Measurements from ENCODE around the gene CNTNAP5.
"Not testable (repeated sequence)": the region's sequence is repeated elsewhere in the genome, so short reads cannot be mapped to it uniquely, and the experiment has no call there.

The CNTNAP5 gene

GRCh38 chr2:124328397-124328796 is 303.3 kb downstream of the CNTNAP5 start:
- DNase-seq: no peak

DNA sequence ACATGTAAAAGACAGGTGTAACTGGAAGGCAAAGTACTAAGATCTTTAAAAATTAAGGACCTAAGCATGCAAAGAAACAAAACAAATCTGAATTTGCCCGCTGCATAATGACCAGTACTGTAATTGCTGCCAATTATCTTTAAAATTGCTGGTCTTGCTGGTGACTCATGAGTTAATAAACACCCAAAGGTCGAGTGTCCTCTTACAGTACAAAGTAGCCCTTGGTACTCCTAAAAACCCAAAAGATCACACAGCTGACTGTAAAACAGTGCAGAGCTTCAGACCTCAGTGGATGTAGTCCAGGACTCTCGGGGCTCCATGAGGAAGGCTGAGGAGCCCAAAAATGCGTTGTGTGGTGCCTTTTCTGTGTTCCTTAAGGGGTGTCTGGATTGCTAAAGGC is 308.7 kb downstream of the CNTNAP5 start:
- no peak for DNase-seq

GRCh38 chr2:124335058-124335457 is 310.0 kb downstream of the CNTNAP5 start:
- DNase-seq: no peak

- DNase-seq: peak; percentile 19
These were observed 314.6 kb downstream of the CNTNAP5 start for GRCh38 chr2:124339709-124340108.

DNA sequence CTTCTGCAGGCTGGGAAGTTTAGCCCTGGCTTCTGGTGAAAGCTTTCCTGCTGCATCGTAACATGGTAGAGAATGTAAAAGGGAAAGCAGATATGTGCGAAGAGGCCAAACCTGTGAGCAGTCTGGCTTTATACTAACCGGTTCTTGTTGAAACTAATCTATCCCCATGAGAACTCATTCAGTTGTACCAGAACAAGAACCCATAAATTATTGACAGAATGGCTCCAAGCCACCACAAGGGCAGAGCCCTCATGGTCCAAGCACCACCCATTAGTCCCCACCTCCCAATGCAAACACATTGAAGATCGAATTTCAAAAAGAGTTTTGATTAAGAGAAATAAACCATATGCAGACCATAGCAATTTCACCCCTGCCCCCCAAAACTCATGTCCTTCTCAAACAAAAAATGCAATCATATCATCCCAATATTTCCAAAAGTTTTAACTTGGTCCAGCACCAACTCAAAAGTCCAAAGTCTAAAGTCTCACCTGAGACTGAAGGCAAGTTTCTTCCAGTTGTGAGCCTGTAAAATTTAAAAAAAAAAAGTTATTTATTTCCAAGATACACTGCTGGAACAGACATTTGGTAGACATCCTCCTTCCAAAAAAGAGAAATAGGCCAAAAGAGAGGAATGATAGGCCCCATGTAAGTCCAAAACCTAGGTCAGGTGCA is 318.9 kb downstream of the CNTNAP5 start:
- DNase-seq: no peak

DNA sequence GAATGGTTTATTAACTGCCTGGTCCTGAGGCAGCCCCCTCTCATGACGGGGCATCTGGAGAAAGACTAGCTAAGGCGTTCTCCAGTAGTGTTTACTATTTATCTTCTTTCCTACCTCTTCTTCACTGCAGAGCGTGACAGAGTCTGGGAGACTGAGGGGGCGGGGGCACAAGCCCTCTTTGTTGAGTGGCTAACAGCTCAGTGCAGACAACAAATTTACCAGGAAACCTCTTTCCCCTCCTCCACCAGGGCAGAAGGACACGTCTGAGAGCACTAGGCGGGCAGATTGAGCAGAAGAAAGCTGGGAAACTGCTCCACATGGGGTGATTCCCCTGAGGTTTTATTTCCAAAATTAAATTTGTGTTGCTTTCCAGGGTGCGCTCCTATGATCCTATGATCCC is 322.1 kb downstream of the CNTNAP5 start:
- DNase-seq: no peak

DNA sequence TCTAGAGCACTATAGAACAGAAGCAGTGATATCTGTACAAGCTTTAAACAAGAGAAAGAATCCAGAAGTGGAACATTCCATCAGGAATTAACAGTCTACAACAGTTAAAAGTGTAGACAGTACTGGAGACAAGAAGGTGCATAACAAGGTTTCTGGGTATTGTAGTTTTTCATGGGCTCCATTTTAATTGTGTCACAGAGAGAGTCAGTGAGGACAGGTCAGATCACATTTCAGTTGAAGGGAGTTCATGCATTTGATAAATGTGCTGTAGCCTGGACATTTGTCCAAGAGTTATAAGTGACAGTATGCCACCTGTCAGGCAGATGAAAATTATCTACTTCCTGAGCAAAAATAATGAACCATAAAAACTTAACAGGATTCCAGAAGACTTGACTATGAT is 328.6 kb downstream of the CNTNAP5 start:
- no peak for DNase-seq

- DNase-seq: no peak
These were observed 329.4 kb downstream of the CNTNAP5 start for GRCh38 chr2:124354466-124354865.

DNA sequence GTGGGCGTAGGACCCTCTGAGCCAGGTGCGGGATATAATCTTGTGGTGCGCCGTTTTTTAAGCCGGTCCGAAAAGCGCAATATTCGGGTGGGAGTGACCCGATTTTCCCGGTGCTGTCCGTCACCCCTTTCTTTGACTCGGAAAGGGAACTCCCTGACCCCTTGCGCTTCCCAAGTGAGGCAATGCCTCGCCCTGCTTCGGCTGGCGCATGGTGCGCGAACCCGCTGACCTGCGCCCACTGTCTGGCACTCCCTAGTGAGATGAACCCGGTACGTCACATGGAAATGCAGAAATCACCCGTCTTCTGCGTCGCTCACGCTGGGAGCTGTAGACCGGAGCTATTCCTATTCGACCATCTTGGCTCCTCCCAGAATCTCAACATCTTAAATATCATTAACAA is 336.9 kb downstream of the CNTNAP5 start:
- DNase-seq: not testable (repeated sequence)

GRCh38 chr2:124369181-124369580 is 344.1 kb downstream of the CNTNAP5 start:
- no peak for DNase-seq

GRCh38 chr2:124380221-124380749 is 355.2 kb downstream of the CNTNAP5 start:
- no peak for DNase-seq

- no peak for DNase-seq
These were observed 357.1 kb downstream of the CNTNAP5 start for GRCh38 chr2:124382067-124382618.

DNA sequence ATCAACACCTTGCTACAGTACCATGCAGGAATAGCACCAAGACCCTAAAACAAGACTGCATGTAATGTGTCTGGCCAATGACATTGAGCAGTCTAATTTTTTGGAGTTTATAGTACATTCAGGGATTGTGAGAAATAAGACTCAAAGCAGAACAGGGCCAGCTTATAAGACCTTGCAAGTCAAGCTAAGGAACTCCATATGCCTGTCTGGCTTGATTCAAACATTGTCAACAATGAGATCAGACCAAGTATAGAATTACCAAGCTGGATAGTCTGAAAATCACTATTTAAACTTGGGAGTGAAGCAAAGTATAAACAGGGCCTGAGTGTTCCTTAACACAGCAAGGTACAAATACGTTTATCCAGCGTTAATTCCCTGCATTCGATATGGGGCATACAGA is 370.9 kb downstream of the CNTNAP5 start:
- no peak for DNase-seq

DNA sequence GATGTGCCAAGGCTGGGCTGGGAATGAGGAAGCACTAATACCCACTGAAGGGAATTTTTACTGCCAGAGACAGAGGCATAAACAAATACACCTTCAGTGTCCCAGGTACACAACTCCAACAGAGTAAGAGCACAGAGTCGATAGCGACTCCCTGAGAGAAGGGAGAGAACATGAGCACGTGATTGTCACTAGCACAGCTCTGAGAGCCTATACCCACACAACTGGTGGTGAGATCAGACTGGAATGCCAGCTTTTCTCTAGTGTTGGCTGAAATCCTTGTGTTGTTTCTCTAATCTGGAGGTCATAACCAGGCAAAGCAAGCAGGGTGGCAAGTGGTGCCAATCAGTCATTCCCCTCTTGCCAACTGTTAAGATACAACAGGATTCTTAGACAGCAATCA is 377.2 kb downstream of the CNTNAP5 start:
- DNase-seq: no peak

GRCh38 chr2:124407836-124408534 is 382.9 kb downstream of the CNTNAP5 start:
- DNase-seq: not testable (repeated sequence)

- no peak for DNase-seq
These were observed 399.0 kb downstream of the CNTNAP5 start for GRCh38 chr2:124424074-124424473.

GRCh38 chr2:124426122-124426521 is 401.0 kb downstream of the CNTNAP5 start:
- DNase-seq: no peak

GRCh38 chr2:124426625-124427024 is 401.5 kb downstream of the CNTNAP5 start:
- DNase-seq: no peak

DNA sequence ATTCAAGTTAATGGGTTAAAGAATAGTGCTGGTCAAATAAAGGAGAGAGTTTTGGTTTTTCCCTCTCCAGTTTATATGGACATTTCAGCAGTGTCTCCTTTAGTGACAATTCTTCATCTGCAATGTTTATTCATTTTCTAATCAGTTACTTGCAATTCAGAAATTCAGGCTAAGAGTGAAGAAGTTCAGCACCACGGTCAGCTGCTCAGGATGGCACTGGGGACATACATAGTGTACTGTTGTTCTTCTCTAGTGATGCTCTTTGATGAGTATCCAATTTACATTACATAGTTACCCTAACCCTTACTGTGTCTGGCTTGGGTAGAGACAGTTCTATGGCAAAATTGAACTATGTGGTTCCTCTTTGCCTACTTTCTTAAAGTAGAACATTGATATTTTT is 412.7 kb downstream of the CNTNAP5 start:
- no peak for DNase-seq

DNA sequence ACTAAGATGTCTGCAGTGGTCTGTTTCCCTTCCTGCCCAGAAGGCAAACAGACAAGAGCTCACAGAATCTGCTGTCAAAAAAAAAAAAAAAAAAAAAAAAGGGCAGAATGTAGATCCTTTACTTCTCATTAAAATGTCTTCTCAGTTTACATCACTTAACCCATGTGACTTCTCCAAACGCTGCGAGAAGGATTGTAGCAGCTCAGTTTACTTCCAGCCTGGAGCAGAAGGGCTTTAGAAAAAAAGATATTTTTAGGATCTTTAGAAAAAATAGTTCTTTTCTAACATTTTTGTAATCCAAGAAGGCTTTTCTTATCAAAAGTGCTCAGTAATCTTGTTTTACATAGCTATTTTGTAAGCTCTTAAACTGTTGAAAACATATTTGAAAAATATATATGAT is 425.4 kb downstream of the CNTNAP5 start:
- DNase-seq: no peak

DNA sequence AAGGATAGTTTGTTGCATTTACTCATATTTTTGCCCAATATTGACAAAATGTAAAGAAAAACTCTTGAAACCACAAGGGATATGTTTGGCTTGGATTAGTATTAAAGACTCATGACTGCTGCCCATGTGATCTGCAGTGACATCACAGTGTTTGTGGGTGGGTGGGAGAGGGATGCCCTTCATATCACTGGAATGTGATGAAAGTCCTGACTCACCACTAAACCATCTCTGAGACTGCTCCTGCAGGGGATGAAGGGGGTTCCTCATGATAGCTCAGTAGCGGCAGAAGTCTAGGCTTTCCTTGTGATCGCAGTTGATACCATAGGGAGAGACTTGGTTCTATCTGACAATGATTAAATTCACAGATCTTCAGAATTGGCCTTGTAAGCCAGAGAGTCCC is 451.2 kb downstream of the CNTNAP5 start:
- peak; percentile 66 for DNase-seq

GRCh38 chr2:124478761-124479160 is 453.7 kb downstream of the CNTNAP5 start:
- DNase-seq: no peak

- DNase-seq: no peak
These were observed 455.9 kb downstream of the CNTNAP5 start for GRCh38 chr2:124480958-124481357.

- DNase-seq: no peak
These were observed 457.0 kb downstream of the CNTNAP5 start for GRCh38 chr2:124482044-124482443.

Data from T1000 (cell line).